ENCODE measurements around the gene TIPARP. TPM values are rescaled to one million over a fixed set of nuclear protein-coding genes. Genes with fewer than 3 reads are reported as not detected.
A peak's percentile ranks its signal among the peaks of the same experiment; 100 is the strongest.

TIPARP gene
- total RNA-seq, 6 experiments from 2014 or later = 10.2 to 19.5 (median 16.4) TPM

GRCh38 chr3:156658732-156659090 is 15.7 kb upstream of the TIPARP start:
- TF ChIP-seq POLR2A (IDR thresholded peaks at IDR 0.05) = no peak
- TF ChIP-seq CTCF (IDR thresholded peaks at IDR 0.05) = no peak
- intact Hi-C loops (cut with DNase I) = no loop called here
- no peaks in the 10 kb centered on the region for H3K4me1 ChIP-seq
- H3K4me3 ChIP-seq = no peak overlapping the region
- no peaks in the 10 kb centered on the region for H3K27me3 ChIP-seq
- H3K9me3 ChIP-seq = no peaks in the 10 kb centered on the region
- no peaks in the 10 kb centered on the region for H3K36me3 ChIP-seq
- WGBS (ENCODE audit: insufficient coverage, low coverage, low lambda C conversion rate, missing lambda C conversion rate) = 83% methylated on average over 1 of the region's 1 CpG
- ATAC-seq (no peak), DNase-seq (no peak)
- no peak overlapping the region for H3K27ac ChIP-seq

- no peaks in the 10 kb centered on the region for H3K9me3 ChIP-seq
- ATAC-seq (no peak), DNase-seq (no peak)
- H3K27me3 ChIP-seq = no peaks in the 10 kb centered on the region
- no peak overlapping the region for H3K27ac ChIP-seq
- H3K4me3 ChIP-seq = no peak overlapping the region
- H3K36me3 ChIP-seq = no peaks in the 10 kb centered on the region
- no peaks in the 10 kb centered on the region for H3K4me1 ChIP-seq
- intact Hi-C loops (cut with DNase I) = no loop called here
- TF ChIP-seq CTCF (IDR thresholded peaks at IDR 0.05) (no peak), POLR2A (IDR thresholded peaks at IDR 0.05) (no peak)
Measured at GRCh38 chr3:156659260-156659659, 15.1 kb upstream of the TIPARP start.

- Histone ChIP-seq H3K4me3 (no peak overlapping the region), H3K9me3 (no peaks in the 10 kb centered on the region), H3K27me3 (no peaks in the 10 kb centered on the region), H3K27ac (no peak overlapping the region), H3K4me1 (peaks cover 0 to 16% (median 0%) of the 10 kb centered on the region in 4 donors), H3K36me3 (no peaks in the 10 kb centered on the region)
- WGBS (ENCODE audit: insufficient coverage, low coverage, low lambda C conversion rate, missing lambda C conversion rate) = 0% methylated on average over 1 of the region's 2 CpGs
- intact Hi-C loops (cut with DNase I) = no loop called here
- DNase-seq (no peak), ATAC-seq (no peak)
- TF ChIP-seq CTCF (IDR thresholded peaks at IDR 0.05) = no peak
- TF ChIP-seq POLR2A (IDR thresholded peaks at IDR 0.05) = no peak
Measured at GRCh38 chr3:156661155-156661554, 13.2 kb upstream of the TIPARP start.

- intact Hi-C loops (cut with DNase I) = no loop called here
- no peaks in the 10 kb centered on the region for H3K36me3 ChIP-seq
- no peaks in the 10 kb centered on the region for H3K27me3 ChIP-seq
- H3K4me3 ChIP-seq = no peak overlapping the region
- no peak for TF ChIP-seq CTCF (IDR thresholded peaks at IDR 0.05)
- TF ChIP-seq POLR2A (IDR thresholded peaks at IDR 0.05) = no peak
- H3K9me3 ChIP-seq = no peaks in the 10 kb centered on the region
- H3K27ac ChIP-seq = peak overlapping the region in 1 of 3 donors; percentile 3
- ATAC-seq (no peak), DNase-seq (no peak)
- peaks cover 0 to 31% (median 0%) of the 10 kb centered on the region in 4 donors for H3K4me1 ChIP-seq
- 64% methylated on average over 7 of the region's 8 CpGs for WGBS (ENCODE audit: insufficient coverage, low coverage, low lambda C conversion rate, missing lambda C conversion rate)
Measured at GRCh38 chr3:156664011-156664830, 10.2 kb upstream of the TIPARP start.

GRCh38 chr3:156664831-156665178 is 9.6 kb upstream of the TIPARP start:
- TF ChIP-seq CTCF (IDR thresholded peaks at IDR 0.05) (no peak), POLR2A (IDR thresholded peaks at IDR 0.05) (no peak)
- Histone ChIP-seq H3K36me3 (no peaks in the 10 kb centered on the region), H3K4me1 (peaks cover 0 to 31% (median 0%) of the 10 kb centered on the region in 4 donors), H3K4me3 (no peak overlapping the region), H3K9me3 (no peaks in the 10 kb centered on the region), H3K27me3 (no peaks in the 10 kb centered on the region), H3K27ac (peak overlapping the region in 1 of 3 donors; percentile 26)
- ATAC-seq (peak in 2 of 4 donors; percentile 6 to 21), DNase-seq (no peak)
- intact Hi-C loops (cut with DNase I) = no loop called here

Measured in right lobe of liver (tissue), 6 donors.